ENCODE data around the gene TRAF6.

DNA sequence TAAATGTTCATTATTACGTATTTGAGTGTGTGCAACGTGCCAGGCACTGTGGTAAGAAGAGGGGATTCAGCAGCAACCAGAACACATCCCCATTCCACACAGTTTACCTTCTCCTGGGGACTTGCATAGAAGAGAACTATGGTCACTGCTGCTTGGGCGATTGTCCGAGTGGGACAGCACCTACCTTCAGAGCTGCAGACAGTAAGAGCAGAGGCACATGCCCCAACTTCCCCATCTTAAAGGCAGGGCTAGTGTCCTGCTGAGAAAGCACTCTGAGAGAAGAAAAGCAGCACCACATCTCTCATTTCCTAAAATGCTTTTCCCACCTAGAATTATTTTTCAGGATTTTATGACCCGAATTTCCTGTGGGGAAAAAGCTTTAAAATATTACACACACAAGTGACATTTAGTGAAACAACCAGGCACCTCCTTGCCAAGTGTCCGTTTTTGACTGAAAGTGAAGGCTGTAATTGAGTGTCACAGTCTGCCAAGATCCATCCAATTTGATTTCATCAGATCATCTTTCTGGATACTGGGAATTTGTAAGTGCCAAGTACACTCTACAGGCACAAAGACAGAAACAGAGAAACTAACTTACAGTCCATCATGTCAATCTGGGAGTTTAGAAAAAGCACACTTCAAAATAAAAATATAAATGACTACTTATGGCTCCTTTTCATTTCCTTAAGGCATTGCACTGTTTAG, 24.6 kb downstream of the TRAF6 start:
- TF ChIP-seq ZSCAN20 (CRISPR knock-in tag; IDR thresholded peaks at IDR 0.05; ENCODE audit: borderline replicate concordance) (no peak), FOSL1 (CRISPR knock-in tag; IDR thresholded peaks at IDR 0.05; ENCODE audit: borderline replicate concordance) (no peak), BHLHE40 (IDR thresholded peaks at IDR 0.05; ENCODE audit: low read length) (no peak), POLR2AphosphoS5 (IDR thresholded peaks at IDR 0.05; ENCODE audit: low read depth, low read length) (no peak), EP300 (IDR thresholded peaks at IDR 0.05; ENCODE audit: low read depth in 2 of 2, low read length in 2 of 2) (no peak), EP300 (CRISPR knock-in tag; IDR thresholded peaks at IDR 0.05; ENCODE audit: borderline replicate concordance) (no peak), KLF12 (CRISPR knock-in tag; IDR thresholded peaks at IDR 0.05; ENCODE audit: borderline replicate concordance) (no peak), MTA3 (CRISPR knock-in tag; IDR thresholded peaks at IDR 0.05) (no peak)
- TF ChIP-seq, protein P1, sequence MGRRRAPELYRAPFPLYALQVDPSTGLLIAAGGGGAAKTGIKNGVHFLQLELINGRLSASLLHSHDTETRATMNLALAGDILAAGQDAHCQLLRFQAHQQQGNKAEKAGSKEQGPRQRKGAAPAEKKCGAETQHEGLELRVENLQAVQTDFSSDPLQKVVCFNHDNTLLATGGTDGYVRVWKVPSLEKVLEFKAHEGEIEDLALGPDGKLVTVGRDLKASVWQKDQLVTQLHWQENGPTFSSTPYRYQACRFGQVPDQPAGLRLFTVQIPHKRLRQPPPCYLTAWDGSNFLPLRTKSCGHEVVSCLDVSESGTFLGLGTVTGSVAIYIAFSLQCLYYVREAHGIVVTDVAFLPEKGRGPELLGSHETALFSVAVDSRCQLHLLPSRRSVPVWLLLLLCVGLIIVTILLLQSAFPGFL (CRISPR knock-in tag; IDR thresholded peaks at IDR 0.05): no peak
- TF ChIP-seq, protein P2, sequence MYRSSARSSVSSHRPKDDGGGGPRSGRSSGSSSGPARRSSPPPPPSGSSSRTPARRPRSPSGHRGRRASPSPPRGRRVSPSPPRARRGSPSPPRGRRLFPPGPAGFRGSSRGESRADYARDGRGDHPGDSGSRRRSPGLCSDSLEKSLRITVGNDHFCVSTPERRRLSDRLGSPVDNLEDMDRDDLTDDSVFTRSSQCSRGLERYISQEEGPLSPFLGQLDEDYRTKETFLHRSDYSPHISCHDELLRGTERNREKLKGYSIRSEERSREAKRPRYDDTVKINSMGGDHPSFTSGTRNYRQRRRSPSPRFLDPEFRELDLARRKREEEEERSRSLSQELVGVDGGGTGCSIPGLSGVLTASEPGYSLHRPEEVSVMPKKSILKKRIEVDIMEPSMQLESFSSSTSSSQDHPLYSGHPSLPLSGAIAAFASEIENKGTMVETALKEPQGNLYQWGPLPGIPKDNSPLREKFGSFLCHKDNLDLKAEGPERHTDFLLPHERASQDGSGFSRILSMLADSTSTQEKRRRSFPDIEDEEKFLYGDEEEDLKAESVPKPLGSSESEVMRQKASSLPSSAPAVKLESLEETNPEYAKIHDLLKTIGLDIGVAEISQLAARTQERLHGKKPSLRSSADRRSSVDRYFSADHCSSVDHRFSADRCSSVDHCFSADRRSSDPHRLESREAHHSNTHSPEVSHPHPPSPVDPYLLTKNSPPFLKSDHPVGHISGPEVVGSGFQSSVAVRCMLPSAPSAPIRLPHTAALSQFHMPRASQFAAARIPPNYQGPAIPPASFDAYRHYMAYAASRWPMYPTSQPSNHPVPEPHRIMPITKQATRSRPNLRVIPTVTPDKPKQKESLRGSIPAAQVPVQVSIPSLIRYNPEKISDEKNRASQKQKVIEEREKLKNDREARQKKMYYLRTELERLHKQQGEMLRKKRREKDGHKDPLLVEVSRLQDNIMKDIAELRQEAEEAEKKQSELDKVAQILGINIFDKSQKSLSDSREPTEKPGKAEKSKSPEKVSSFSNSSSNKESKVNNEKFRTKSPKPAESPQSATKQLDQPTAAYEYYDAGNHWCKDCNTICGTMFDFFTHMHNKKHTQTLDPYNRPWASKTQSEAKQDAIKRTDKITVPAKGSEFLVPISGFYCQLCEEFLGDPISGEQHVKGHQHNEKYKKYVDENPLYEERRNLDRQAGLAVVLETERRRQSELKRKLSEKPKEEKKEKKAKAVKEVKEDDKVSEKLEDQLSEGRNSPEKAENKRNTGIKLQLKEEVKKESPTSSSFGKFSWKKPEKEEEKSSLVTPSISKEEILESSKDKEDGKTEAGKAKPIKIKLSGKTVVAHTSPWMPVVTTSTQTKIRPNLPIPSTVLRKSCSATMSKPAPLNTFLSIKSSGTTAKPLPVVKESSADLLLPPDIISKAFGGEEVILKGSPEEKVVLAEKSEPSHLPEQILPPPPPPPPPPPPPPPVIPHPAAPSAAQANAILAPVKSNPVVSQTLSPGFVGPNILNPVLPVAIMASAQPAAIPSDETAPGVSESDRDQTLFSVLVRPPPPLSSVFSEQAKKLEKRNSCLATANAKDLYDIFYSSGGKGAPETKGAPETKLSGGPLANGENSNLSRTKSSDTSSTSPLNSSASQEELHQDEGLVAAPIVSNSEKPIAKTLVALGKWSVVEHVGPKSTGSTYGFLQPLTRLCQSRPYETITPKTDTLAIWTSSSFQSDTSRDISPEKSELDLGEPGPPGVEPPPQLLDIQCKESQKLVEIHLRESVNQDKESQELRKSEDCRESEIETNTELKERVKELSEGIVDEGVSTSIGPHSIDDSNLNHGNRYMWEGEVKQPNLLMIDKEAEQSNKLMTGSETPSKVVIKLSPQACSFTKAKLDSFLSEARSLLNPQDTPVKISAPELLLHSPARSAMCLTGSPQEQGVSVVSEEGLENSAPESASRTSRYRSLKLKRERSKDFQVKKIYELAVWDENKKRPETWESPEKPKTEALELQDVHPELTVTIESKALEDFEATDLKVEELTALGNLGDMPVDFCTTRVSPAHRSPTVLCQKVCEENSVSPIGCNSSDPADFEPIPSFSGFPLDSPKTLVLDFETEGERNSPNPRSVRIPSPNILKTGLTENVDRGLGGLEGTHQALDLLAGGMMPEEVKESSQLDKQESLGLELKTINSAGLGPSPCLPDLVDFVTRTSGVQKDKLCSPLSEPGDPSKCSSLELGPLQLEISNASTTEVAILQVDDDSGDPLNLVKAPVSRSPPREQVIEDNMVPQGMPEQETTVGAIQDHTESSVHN (CRISPR knock-in tag; IDR thresholded peaks at IDR 0.05): no peak
- TF ChIP-seq, protein P3, sequence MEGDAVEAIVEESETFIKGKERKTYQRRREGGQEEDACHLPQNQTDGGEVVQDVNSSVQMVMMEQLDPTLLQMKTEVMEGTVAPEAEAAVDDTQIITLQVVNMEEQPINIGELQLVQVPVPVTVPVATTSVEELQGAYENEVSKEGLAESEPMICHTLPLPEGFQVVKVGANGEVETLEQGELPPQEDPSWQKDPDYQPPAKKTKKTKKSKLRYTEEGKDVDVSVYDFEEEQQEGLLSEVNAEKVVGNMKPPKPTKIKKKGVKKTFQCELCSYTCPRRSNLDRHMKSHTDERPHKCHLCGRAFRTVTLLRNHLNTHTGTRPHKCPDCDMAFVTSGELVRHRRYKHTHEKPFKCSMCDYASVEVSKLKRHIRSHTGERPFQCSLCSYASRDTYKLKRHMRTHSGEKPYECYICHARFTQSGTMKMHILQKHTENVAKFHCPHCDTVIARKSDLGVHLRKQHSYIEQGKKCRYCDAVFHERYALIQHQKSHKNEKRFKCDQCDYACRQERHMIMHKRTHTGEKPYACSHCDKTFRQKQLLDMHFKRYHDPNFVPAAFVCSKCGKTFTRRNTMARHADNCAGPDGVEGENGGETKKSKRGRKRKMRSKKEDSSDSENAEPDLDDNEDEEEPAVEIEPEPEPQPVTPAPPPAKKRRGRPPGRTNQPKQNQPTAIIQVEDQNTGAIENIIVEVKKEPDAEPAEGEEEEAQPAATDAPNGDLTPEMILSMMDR (CRISPR knock-in tag; IDR thresholded peaks at IDR 0.05): no peak

Measured in HepG2 (cell line).